Adipocyte (in vitro differentiated cells): ENCODE results near the gene ARCN1.
"Not testable (repeated sequence)": the region's sequence is repeated elsewhere in the genome, so short reads cannot be mapped to it uniquely, and the experiment has no call there.

Experiments
- DNase-seq: peaks from one replicate; pipeline ENCODE4 v3.0.0-alpha.2; 2015; ENCODE audit warnings: low read depth
- H3K27me3 ChIP-seq: replicated peaks from 2 replicates; pipeline ENCODE4 v1.7.0; 2013; ENCODE audit warnings: mild to moderate bottlenecking, low read length, moderate library complexity; ENCODE audit not compliant: control insufficient read depth, insufficient read depth
- H3K36me3 ChIP-seq: 2 replicates; pipeline ENCODE4 v1.7.0; 2013; ENCODE audit warnings: low read length, mild to moderate bottlenecking, moderate library complexity; ENCODE audit not compliant: control insufficient read depth, insufficient read depth, severe bottlenecking
- H3K4me1 ChIP-seq: 2 replicates; pipeline ENCODE4 v1.7.0; 2013; ENCODE audit warnings: mild to moderate bottlenecking, low read length, moderate library complexity; ENCODE audit not compliant: control insufficient read depth, insufficient read depth
- H3K4me3 ChIP-seq: 2 replicates; pipeline ENCODE4 v1.7.0; 2013; ENCODE audit warnings: mild to moderate bottlenecking, low read length, moderate library complexity
- H3K9ac ChIP-seq: 2 replicates; pipeline ENCODE4 v1.7.0; 2013; ENCODE audit warnings: mild to moderate bottlenecking, low read length, moderate library complexity
- H3K9me3 ChIP-seq: 2 replicates; pipeline ENCODE4 v1.7.0; 2013; ENCODE audit warnings: mild to moderate bottlenecking, low read length, moderate library complexity; ENCODE audit not compliant: control insufficient read depth

The ARCN1 gene

GRCh38 chr11:118607401-118608359 is 35.5 kb downstream of the ARCN1 start, which contains the start of gene PHLDB1:
Gene PHLDB1, plus strand, starts transcription at chr11:118607615. Its CDS starts 6,222 bp downstream, at chr11:118613837.
- peaks cover 79% of the 10 kb centered on the region for H3K4me1 ChIP-seq
- peak within 1 kb of the TSS; percentile 98 for H3K9ac ChIP-seq
- DNase-seq = peak; percentile 87
- no peaks in the 10 kb centered on the region for H3K9me3 ChIP-seq
- H3K36me3 ChIP-seq = no peaks in the 10 kb centered on the region
- H3K4me3 ChIP-seq = peak within 1 kb of the TSS; percentile 88
- no peaks in the 10 kb centered on the region for H3K27me3 ChIP-seq

GRCh38 chr11:118608360-118609227 is 36.4 kb downstream of the ARCN1 start:
- Histone ChIP-seq H3K9me3 (no peaks in the 10 kb centered on the region), H3K9ac (peak overlapping the region; percentile 98), H3K4me1 (peaks cover 73% of the 10 kb centered on the region), H3K27me3 (no peaks in the 10 kb centered on the region), H3K36me3 (peaks cover 4% of the 10 kb centered on the region), H3K4me3 (peak overlapping the region; percentile 88)
- peak; percentile 94 for DNase-seq

DNA sequence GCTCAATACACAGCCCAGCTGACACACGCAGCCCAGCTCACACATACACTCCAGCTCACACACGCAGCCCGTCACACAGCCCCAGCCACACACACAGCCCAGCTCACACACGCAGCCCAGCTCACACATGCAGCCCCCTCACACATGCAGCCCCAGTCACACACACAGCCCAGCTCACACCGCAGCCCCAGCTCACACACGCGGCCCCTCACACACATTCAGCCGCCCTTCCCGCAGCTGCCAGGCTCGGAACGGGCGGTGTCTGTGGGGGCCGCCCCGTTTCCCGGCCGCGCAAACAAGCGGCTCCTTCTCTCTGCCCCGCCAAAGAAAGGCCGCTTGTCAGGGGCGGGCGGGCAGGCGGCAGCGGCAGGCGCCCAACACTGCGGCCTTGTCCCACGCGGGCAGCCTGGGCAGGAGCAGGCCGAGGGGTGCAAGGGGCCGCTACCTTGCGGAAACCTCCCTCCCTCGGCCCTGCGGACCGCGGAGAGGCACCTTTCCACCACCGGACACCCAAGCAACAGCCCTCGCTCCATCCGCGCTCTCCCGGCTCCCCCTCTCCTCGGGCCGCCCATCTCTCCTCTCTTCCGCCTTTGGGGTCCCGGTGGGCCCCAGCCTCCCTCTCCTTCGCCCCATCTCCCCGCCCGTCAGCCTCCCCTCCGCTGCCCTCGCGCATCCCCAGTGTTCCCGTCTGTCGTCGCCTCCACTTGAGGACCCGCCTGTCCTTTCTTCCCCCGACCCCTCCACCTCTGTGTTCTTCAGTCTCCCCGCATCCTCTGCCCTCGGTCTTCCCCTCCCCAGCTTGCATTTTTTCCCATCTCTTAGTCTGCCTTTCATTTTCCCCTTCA is 37.4 kb downstream of the ARCN1 start:
- H3K4me3 ChIP-seq = peak overlapping the region; percentile 88
- no peaks in the 10 kb centered on the region for H3K27me3 ChIP-seq
- H3K4me1 ChIP-seq = peaks cover 63% of the 10 kb centered on the region
- H3K36me3 ChIP-seq = peaks cover 14% of the 10 kb centered on the region
- H3K9ac ChIP-seq = peak overlapping the region; percentile 98
- H3K9me3 ChIP-seq = no peaks in the 10 kb centered on the region
- peak; percentile 49 for DNase-seq

DNA sequence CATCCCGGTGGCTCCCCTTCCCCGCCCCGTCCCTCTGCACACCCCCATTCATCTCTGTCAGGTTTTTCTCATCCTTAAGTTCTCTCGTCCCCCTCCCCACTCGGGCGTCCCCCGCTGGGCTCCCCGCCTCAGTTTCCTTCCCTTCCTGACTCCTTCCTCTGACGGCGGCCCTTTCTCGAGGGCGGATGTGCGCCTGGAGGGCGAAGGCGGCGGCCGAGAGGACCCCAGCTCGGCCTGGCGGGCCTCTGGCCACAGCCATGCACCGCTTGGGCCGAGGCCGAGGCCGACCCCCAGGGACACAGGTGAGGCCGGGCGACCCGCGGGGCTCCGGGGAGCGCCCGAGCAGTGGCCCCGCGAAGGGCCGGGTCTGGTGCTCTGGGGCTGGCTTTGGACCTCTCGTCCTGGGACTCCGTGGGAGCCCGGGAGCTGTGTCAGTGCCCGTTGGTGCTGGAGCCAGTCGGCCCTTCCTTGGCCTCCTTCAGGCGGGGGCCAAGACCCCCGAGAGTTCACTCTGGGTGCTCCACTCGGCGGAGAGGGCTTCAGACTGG is 38.1 kb downstream of the ARCN1 start:
- Histone ChIP-seq H3K9me3 (no peaks in the 10 kb centered on the region), H3K4me3 (peak overlapping the region; percentile 88), H3K4me1 (peaks cover 59% of the 10 kb centered on the region), H3K9ac (peak overlapping the region; percentile 98), H3K27me3 (no peaks in the 10 kb centered on the region), H3K36me3 (peaks cover 20% of the 10 kb centered on the region)
- peak; percentile 16 for DNase-seq

DNA sequence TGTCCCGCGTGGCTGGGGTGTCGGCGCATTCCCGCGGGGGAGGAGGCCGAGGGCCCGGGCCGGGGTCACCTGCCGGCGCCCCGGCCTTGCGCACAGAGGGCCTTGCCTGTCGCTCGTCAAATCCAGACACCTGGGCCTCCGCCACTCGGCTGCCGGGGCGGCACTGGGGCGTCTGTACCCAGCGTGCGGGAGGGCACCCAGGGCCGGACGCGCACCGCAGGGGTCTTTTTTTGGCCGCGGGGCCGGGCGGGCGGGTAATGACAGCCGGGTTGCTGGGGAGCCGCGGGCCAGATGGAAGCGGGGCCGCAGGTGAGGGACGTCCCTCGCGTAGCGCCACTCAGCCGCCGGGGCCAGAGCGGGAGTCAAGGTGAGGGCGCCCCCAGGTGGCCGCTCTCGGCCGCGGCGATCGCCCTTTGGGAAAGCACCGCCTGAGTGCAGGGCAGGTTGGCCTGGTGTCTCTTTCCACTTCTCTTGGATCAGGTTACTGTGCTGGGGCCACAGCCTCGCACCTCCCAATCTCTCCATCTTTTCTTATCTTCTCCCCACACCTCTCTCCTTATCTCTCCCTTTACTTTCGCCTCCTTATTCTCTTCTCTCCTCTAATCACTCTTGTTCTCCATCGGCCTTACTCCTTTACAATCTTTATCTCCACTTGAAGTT is 38.7 kb downstream of the ARCN1 start:
- peak overlapping the region; percentile 88 for H3K4me3 ChIP-seq
- H3K4me1 ChIP-seq = peaks cover 59% of the 10 kb centered on the region
- no peaks in the 10 kb centered on the region for H3K27me3 ChIP-seq
- no peaks in the 10 kb centered on the region for H3K9me3 ChIP-seq
- peaks cover 26% of the 10 kb centered on the region for H3K36me3 ChIP-seq
- DNase-seq = peak; percentile 89
- peak overlapping the region; percentile 98 for H3K9ac ChIP-seq

DNA sequence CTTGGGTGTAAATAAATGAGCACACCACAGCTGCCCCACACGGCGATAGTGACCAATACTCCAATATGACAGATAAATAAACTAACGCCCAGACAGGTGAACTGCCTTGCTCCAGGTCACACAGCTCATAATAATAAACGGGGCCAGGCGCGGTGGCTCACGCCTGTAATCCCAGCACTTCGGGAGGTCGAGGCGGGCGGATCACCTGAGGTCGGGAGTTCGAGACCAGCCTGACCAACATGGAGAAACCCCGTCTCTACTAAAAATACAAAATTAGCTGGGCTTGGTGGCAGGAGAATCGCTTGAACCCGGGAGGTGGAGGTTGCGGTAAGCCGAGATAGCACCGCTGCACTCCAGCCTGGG is 39.2 kb downstream of the ARCN1 start:
- Histone ChIP-seq H3K4me3 (peak overlapping the region; percentile 88), H3K4me1 (peaks cover 59% of the 10 kb centered on the region), H3K36me3 (peaks cover 31% of the 10 kb centered on the region), H3K9ac (peak overlapping the region; percentile 98)
- H3K27me3 ChIP-seq, H3K9me3 ChIP-seq, DNase-seq: not testable (repeated sequence)

GRCh38 chr11:118612378-118612777 is 40.2 kb downstream of the ARCN1 start:
- Histone ChIP-seq H3K4me1 (peaks cover 61% of the 10 kb centered on the region), H3K36me3 (peaks cover 40% of the 10 kb centered on the region), H3K4me3 (peak overlapping the region; percentile 58), H3K9me3 (no peaks in the 10 kb centered on the region), H3K27me3 (no peaks in the 10 kb centered on the region), H3K9ac (peak overlapping the region; percentile 78)
- DNase-seq = peak; percentile 46

- DNase-seq = no peak
- H3K4me1 ChIP-seq = peaks cover 73% of the 10 kb centered on the region
Observed at GRCh38 chr11:118614511-118614910, 42.3 kb downstream of the ARCN1 start.

DNA sequence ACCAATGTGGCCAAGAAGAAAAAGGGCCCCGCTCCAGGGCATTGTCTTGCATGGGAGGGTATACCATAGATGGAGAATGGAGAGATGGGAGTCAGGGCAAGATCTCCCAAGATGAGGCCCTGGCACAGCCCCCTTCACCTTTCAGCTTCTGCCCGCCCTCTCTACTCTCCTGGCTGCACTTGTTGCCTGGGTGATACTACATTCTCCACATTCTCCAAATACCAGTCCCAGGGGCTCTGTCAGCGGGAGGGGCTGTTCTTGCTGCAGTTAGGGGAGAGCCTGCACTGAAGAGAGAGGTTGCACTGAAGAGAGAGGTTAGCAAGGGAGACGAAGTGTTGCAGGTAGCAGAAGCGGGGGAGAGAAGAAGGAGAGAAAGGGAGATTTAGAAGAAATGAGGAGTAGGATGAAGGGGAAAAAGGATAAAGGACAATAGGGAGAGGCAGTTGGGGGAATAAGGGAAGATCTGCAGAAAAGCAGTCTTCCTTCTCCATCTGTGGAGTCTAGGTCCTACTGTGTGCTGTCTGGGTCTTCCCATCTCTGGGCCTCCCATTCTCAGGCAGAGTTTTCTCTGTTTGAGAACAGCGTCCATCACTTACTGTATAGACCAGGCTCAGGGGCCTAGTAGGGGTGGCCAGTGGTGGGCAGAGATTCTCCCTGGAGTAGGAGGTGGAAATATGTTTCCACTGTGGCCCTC is 43.2 kb downstream of the ARCN1 start:
- Histone ChIP-seq H3K9me3 (no peaks in the 10 kb centered on the region), H3K36me3 (peaks cover 49% of the 10 kb centered on the region), H3K4me1 (peaks cover 76% of the 10 kb centered on the region), H3K9ac (peak overlapping the region; percentile 45), H3K4me3 (no peak overlapping the region), H3K27me3 (no peaks in the 10 kb centered on the region)
- no peak for DNase-seq

More at GRCh38 chr11:118614511-118614910, 42.3 kb downstream of the ARCN1 start:
- Histone ChIP-seq H3K9me3 (no peaks in the 10 kb centered on the region), H3K36me3 (peaks cover 45% of the 10 kb centered on the region), H3K9ac (peak overlapping the region; percentile 16), H3K27me3 (no peaks in the 10 kb centered on the region), H3K4me3 (no peak overlapping the region)
